CD8-positive, alpha-beta memory T cell (primary cell): ENCODE data around the gene LRRK1. TPM values are rescaled to one million over a fixed set of nuclear protein-coding genes. Genes with fewer than 3 reads are reported as not detected.

Experiments used
- CTCF ChIA-PET: fragments of 350-600 bp; sonication (Branson Sonifier 250); formaldehyde crosslinking; loops from one replicate; lab custom pipeline; 2021; ENCODE audit warnings: antibody characterized with exemption; lab: Charles Lee
- POLR2A ChIA-PET: fragments of 350-600 bp; sonication (Branson Sonifier 250); formaldehyde crosslinking; loops from one replicate; lab custom pipeline; 2021; ENCODE audit warnings: antibody characterized with exemption; lab: Charles Lee
- DNase-seq, 5 donors: peaks; one replicate each; pipeline versions ENCODE4 v3.0.0 to v3.0.0-alpha.2; 2020 to 2022; ENCODE audit warnings: mixed read lengths in 1 of 5
- H3K27ac ChIP-seq: one replicate; pipeline ENCODE4 v1.7.0; 2013; ENCODE audit warnings: low read depth, mild to moderate bottlenecking, low read length, moderate library complexity
- H3K27me3 ChIP-seq: 2 replicates; pipeline ENCODE4 v1.7.0; 2013; ENCODE audit warnings: low read length, mild to moderate bottlenecking; ENCODE audit not compliant: insufficient read depth, poor library complexity, severe bottlenecking
- H3K36me3 ChIP-seq: 2 replicates; pipeline ENCODE4 v1.7.0; 2013; ENCODE audit warnings: mild to moderate bottlenecking, low read length, moderate library complexity; ENCODE audit not compliant: insufficient read depth
- H3K4me1 ChIP-seq: 2 replicates; pipeline ENCODE4 v1.7.0; 2013; ENCODE audit warnings: mild to moderate bottlenecking, low read length, moderate library complexity; ENCODE audit not compliant: insufficient read depth
- H3K4me3 ChIP-seq: 2 replicates; pipeline ENCODE4 v1.7.0; 2013; ENCODE audit warnings: mild to moderate bottlenecking, low read length
- H3K9me3 ChIP-seq: 2 replicates; pipeline ENCODE4 v1.7.0; 2013; ENCODE audit warnings: mild to moderate bottlenecking, low read length
- H3K27ac Mint-ChIP-seq, 8 donors: one replicate each; pipeline ENCODE4 v1.8.0; 2020 to 2021; ENCODE audit warnings: mixed read lengths in 8 of 8, mild to moderate bottlenecking in 6 of 8, inconsistent platforms in 3 of 8, moderate library complexity in 3 of 8
- H3K27me3 Mint-ChIP-seq, 2 donors: one replicate each; pipeline ENCODE4 v1.8.0; 2020 to 2021; ENCODE audit warnings: mixed read lengths in 2 of 2, mild to moderate bottlenecking in 1 of 2, moderate library complexity in 1 of 2
- H3K36me3 Mint-ChIP-seq, 3 donors: one replicate each; pipeline ENCODE4 v1.8.0; 2020 to 2021; ENCODE audit warnings: mixed read lengths in 3 of 3, inconsistent platforms in 1 of 3, mild to moderate bottlenecking in 1 of 3
- H3K4me1 Mint-ChIP-seq, 3 donors: one replicate each; pipeline ENCODE4 v1.8.0; 2020 to 2021; ENCODE audit warnings: mixed read lengths in 3 of 3, inconsistent platforms in 1 of 3, mild to moderate bottlenecking in 1 of 3
- H3K4me3 Mint-ChIP-seq, 7 donors: one replicate each; pipeline ENCODE4 v1.8.0; 2020 to 2021; ENCODE audit warnings: mixed read lengths in 7 of 7, mild to moderate bottlenecking in 6 of 7, moderate library complexity in 4 of 7, inconsistent platforms in 2 of 7
- H3K9me3 Mint-ChIP-seq, 5 donors: one replicate each; pipeline ENCODE4 v1.8.0; 2020 to 2022; ENCODE audit warnings: mixed read lengths in 5 of 5, mild to moderate bottlenecking in 3 of 5, moderate library complexity in 2 of 5, inconsistent platforms in 1 of 5
- polyA plus RNA-seq: library from polyadenylated mRNA; unstranded; fragments of 300-500 nt; fragmentation: Illumina TruSeq; gene quantifications from one replicate; pipeline ENCODE4 v1.2.3, GENCODE V29; 2021
- total RNA-seq, 2 experiments: library from RNA; stranded (reverse); gene quantifications; one replicate each; pipeline ENCODE4 v1.2.3, GENCODE V29; 2021

The LRRK1 gene
- total and polyA plus RNA-seq, 3 experiments from 2014 or later = 0.31 to 0.79 TPM; not detected in 1

GRCh38 chr15:100909989-100910955, 8.9 kb upstream of the LRRK1 start:
- no peaks in the 10 kb centered on the region for H3K4me1 Mint-ChIP-seq
- Histone ChIP-seq H3K36me3 (no peaks in the 10 kb centered on the region), H3K4me3 (no peak overlapping the region), H3K9me3 (no peaks in the 10 kb centered on the region), H3K27me3 (no peaks in the 10 kb centered on the region), H3K4me1 (no peaks in the 10 kb centered on the region), H3K27ac (no peak overlapping the region)
- H3K27me3 Mint-ChIP-seq = peaks cover 13 to 51% of the 10 kb centered on the region in 2 donors
- CTCF ChIA-PET = interaction anchor here (0.9 kb wide), 1 partner anchor 8 kb away, joined by 3 read pairs; no protein-coding TSS in a partner anchor
- H3K4me3 Mint-ChIP-seq = no peak overlapping the region
- no peak for DNase-seq
- no peaks in the 10 kb centered on the region for H3K9me3 Mint-ChIP-seq
- POLR2A ChIA-PET = no interaction called here
- H3K27ac Mint-ChIP-seq = no peak overlapping the region
- no peaks in the 10 kb centered on the region for H3K36me3 Mint-ChIP-seq

- Mint-ChIP-seq H3K27ac (no peak overlapping the region), H3K4me1 (no peaks in the 10 kb centered on the region), H3K36me3 (no peaks in the 10 kb centered on the region), H3K4me3 (no peak overlapping the region), H3K9me3 (no peaks in the 10 kb centered on the region), H3K27me3 (peaks cover 17 to 54% of the 10 kb centered on the region in 2 donors)
- no peaks in the 10 kb centered on the region for H3K9me3 ChIP-seq
- DNase-seq = no peak
- no peak overlapping the region for H3K27ac ChIP-seq
- no peaks in the 10 kb centered on the region for H3K4me1 ChIP-seq
- no peak overlapping the region for H3K4me3 ChIP-seq
- ChIA-PET CTCF (no interaction called here), POLR2A (no interaction called here)
- no peaks in the 10 kb centered on the region for H3K27me3 ChIP-seq
- H3K36me3 ChIP-seq = no peaks in the 10 kb centered on the region
Observed at GRCh38 chr15:100911086-100911485, 8.1 kb upstream of the LRRK1 start.

DNA sequence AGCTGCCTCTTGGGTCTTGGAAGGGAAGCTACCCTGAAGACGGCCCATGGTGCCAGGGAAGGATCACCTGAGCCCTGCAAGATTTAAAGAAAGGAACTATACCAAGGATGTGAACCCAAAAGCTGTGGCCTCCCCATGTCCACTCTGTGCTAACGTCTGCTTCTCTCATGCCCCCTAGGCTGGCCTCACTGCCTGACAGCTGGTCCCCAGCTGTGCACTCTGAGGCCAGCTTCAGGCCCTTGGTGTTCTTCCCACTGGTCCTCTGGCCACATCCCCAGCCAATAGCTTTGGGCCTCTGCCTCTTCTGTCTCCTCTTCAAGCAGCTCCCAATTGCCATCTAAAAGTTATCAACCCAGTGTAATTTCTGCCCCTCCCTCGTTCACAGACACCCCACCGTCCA, 5.2 kb upstream of the LRRK1 start:
- H3K9me3 Mint-ChIP-seq = no peaks in the 10 kb centered on the region
- H3K27ac Mint-ChIP-seq = no peak overlapping the region
- POLR2A ChIA-PET = no interaction called here

DNA sequence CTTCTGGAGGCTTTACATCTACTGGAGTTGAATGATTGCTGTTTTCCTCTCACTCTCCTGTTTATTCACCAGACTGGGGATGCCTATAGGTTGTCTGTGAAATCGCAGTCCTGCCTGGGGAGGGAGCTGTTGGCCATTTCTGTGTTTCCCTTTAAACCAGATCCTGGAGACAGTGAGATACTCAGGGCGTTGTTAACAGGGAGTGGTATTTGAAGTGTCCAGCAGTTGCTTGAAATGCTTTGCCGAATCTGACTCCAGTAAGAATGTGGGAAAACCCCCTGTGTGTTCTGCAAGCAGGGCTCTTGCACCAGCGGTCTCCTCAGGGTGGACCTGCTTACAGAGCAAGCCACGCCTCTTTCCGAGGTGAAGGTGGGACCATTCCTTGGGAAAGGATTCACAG, 4.3 kb upstream of the LRRK1 start:
- peaks cover 10% of the 10 kb centered on the region for H3K27me3 ChIP-seq
- DNase-seq = no peak
- Mint-ChIP-seq H3K4me1 (peaks cover 8 to 12% (median 9%) of the 10 kb centered on the region in 3 donors), H3K27me3 (peaks cover 34 to 67% of the 10 kb centered on the region in 2 donors), H3K36me3 (no peaks in the 10 kb centered on the region), H3K9me3 (no peaks in the 10 kb centered on the region), H3K4me3 (no peak overlapping the region), H3K27ac (no peak overlapping the region)
- no peak overlapping the region for H3K27ac ChIP-seq
- no peaks in the 10 kb centered on the region for H3K9me3 ChIP-seq
- ChIA-PET CTCF (interaction anchor here (4.7 kb wide), 1 partner anchor 93 kb away, joined by 34 read pairs; no protein-coding TSS in a partner anchor), POLR2A (no interaction called here)
- H3K4me3 ChIP-seq = no peak overlapping the region
- peaks cover 4% of the 10 kb centered on the region for H3K4me1 ChIP-seq
- H3K36me3 ChIP-seq = no peaks in the 10 kb centered on the region

More for the DNA sequence above, 5.2 kb upstream of the LRRK1 start:
- Mint-ChIP-seq H3K27me3 (peaks cover 36 to 70% of the 10 kb centered on the region in 2 donors), H3K4me3 (no peak overlapping the region), H3K36me3 (no peaks in the 10 kb centered on the region), H3K4me1 (peaks cover 8 to 10% (median 9%) of the 10 kb centered on the region in 3 donors)
- Histone ChIP-seq H3K4me1 (peaks cover 4% of the 10 kb centered on the region), H3K4me3 (no peak overlapping the region), H3K27ac (no peak overlapping the region), H3K27me3 (peaks cover 9% of the 10 kb centered on the region), H3K9me3 (no peaks in the 10 kb centered on the region), H3K36me3 (no peaks in the 10 kb centered on the region)
- CTCF ChIA-PET = no interaction called here
- DNase-seq = no peak

GRCh38 chr15:100918034-100918689, 995 bp upstream of the LRRK1 start:
- Histone ChIP-seq H3K36me3 (no peaks in the 10 kb centered on the region), H3K4me1 (peaks cover 4% of the 10 kb centered on the region), H3K27me3 (peaks cover 21% of the 10 kb centered on the region), H3K27ac (no peak overlapping the region), H3K4me3 (peak overlapping the region; percentile 61), H3K9me3 (no peaks in the 10 kb centered on the region)
- Mint-ChIP-seq H3K9me3 (no peaks in the 10 kb centered on the region), H3K36me3 (no peaks in the 10 kb centered on the region), H3K4me3 (peak overlapping the region; percentile 67 to 87 (median 80)), H3K27ac (peak overlapping the region in 1 of 8 donors; percentile 9), H3K27me3 (peaks cover 48 to 75% of the 10 kb centered on the region in 2 donors), H3K4me1 (peaks cover 10 to 23% (median 22%) of the 10 kb centered on the region in 3 donors)
- CTCF ChIA-PET = interaction anchor here (0.9 to 4.7 kb wide), 6 partner anchors 9 to 98 kb away, joined by 3 to 34 read pairs (median 3); no protein-coding TSS in a partner anchor
- POLR2A ChIA-PET = no interaction called here
- DNase-seq = peak in 4 of 5 donors; percentile 18 to 54 (median 29)

DNA sequence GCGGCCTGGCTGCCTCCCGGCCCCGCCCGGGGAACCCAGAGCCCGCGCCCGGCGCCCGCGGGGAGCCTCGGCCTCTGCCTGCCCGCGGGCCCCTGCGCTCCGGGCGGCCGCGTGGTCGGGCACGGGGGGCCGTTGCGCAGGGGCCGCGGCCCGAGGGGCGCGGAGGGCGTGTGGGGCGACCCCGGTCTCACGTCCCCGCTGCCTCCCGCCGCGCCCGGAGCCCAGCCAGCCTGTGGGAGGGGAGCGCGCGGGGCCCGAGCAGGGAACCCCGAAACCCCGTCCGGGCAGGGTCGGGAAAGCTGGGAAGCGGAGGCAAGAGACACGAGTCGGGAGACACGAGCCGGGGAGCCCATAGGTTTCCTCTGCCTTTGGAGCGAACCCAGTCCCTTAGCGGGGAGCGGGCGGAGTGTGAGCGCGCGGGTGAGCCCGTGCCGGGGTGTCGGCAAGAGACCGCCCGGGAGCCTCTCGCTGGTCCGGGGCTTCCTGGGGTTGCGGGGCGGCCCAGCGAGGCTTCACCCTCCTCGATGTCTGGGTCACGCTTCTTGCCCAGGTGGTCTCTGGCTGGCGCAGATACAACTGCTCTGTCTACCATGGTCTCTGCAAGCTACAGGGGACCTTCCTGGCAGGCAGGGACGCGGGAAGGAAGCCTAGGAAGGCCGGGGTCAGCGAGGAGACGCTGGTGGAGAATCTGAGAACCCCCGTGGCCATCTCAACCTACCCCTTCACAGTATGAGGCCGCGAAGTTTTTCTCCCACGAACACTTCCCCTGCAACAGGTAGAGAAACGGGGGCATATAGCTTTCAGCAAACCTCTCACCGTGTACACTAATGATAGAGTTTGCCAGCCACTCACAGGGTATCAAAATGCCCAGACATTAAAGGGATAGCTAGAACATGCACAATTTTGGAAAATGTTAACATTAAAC, 586 bp downstream of the LRRK1 start:
- Histone ChIP-seq H3K9me3 (no peaks in the 10 kb centered on the region), H3K27ac (no peak overlapping the region), H3K4me3 (no peak overlapping the region), H3K27me3 (peaks cover 21% of the 10 kb centered on the region), H3K36me3 (no peaks in the 10 kb centered on the region), H3K4me1 (peaks cover 4% of the 10 kb centered on the region)
- no peaks in the 10 kb centered on the region for H3K36me3 Mint-ChIP-seq
- ChIA-PET POLR2A (no interaction called here), CTCF (interaction anchor here (4.7 kb wide), 1 partner anchor 88 kb away, joined by 34 read pairs; no protein-coding TSS in a partner anchor)
- no peak for DNase-seq
- no peaks in the 10 kb centered on the region for H3K9me3 Mint-ChIP-seq
- peaks cover 10 to 23% (median 22%) of the 10 kb centered on the region in 3 donors for H3K4me1 Mint-ChIP-seq
- no peak overlapping the region for H3K27ac Mint-ChIP-seq
- peak overlapping the region; percentile 4 to 65 (median 44) for H3K4me3 Mint-ChIP-seq
- H3K27me3 Mint-ChIP-seq = peaks cover 37 to 75% of the 10 kb centered on the region in 2 donors

GRCh38 chr15:100920516-100921135, 1.5 kb downstream of the LRRK1 start:
- peaks cover 37 to 73% of the 10 kb centered on the region in 2 donors for H3K27me3 Mint-ChIP-seq
- POLR2A ChIA-PET = no interaction called here
- Histone ChIP-seq H3K27me3 (peaks cover 21% of the 10 kb centered on the region), H3K27ac (no peak overlapping the region), H3K9me3 (no peaks in the 10 kb centered on the region), H3K36me3 (no peaks in the 10 kb centered on the region), H3K4me3 (no peak overlapping the region), H3K4me1 (peaks cover 4% of the 10 kb centered on the region)
- H3K4me3 Mint-ChIP-seq = peak overlapping the region; percentile 4 to 71 (median 44)
- CTCF ChIA-PET = interaction anchor here (0.8 kb wide), 1 partner anchor 88 kb away, joined by 4 read pairs; no protein-coding TSS in a partner anchor
- no peak overlapping the region for H3K27ac Mint-ChIP-seq
- H3K4me1 Mint-ChIP-seq = peaks cover 10 to 23% (median 22%) of the 10 kb centered on the region in 3 donors
- H3K36me3 Mint-ChIP-seq = no peaks in the 10 kb centered on the region
- H3K9me3 Mint-ChIP-seq = no peaks in the 10 kb centered on the region
- DNase-seq = no peak
